GM21786 (cell line): ENCODE data around the gene C2orf80.
"Not testable (repeated sequence)": the region's sequence is repeated elsewhere in the genome, so short reads cannot be mapped to it uniquely, and the experiment has no call there.

Experiments
- ATAC-seq: cut with Tn5 transposase; IDR thresholded peaks from one replicate; pipeline ENCODE4 v1.9.1; 2021; ENCODE audit not compliant: unreplicated experiment

The C2orf80 gene

GRCh38 chr2:208189810-208190503 lies at the start of gene C2orf80:
C2orf80 (minus strand) TSS chr2:208190030; CDS start chr2:208186986, 3,044 bp downstream.
- no peak for ATAC-seq

DNA sequence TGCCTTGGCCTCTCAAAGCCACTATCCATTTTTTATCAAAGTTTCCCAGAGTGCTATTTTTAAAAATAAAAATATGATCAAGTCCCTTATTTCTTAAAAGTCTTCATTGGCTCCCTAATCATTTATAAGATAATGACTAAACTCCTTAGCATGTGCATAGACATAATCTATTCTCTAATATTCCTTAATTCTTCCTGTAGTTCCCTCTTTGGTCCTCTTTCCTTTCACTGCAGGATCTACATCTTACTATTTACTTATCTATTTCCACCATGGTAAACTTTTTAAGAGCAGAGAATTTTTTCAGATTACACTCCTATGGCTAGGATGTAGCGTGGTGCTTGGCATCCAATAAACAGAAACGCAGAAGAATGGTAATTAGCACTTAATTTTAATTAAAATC lies 46.0 kb upstream of the C2orf80 start:
- no peak for ATAC-seq

- ATAC-seq = no peak
These were observed 45.0 kb upstream of the C2orf80 start for GRCh38 chr2:208234786-208235185.

DNA sequence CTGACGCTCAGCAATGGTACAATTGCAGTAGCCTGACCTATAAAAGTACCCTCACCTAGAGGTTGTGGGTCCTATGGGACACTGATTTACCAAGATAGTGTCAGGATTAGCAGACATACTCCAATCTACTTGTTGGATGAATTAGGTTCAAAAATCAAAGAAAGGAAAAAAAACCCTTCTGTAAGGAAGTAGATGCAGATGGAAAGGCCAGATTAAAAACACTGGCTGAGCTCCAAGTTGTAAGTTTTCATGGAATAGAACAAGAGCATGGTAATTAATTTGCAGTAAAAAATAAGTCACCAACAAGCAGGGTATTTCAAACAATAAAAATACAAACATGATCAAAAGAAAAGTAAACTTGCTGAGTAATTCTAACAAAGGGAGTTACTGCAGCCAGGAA lies 38.6 kb upstream of the C2orf80 start:
- ATAC-seq = no peak

GRCh38 chr2:208227581-208228232 lies 37.9 kb upstream of the C2orf80 start:
- ATAC-seq = no peak

GRCh38 chr2:208224802-208225201 lies 35.0 kb upstream of the C2orf80 start:
- ATAC-seq = no peak

- ATAC-seq = no peak
These were observed 32.5 kb upstream of the C2orf80 start for GRCh38 chr2:208222351-208222750.

GRCh38 chr2:208221873-208222272 lies 32.0 kb upstream of the C2orf80 start:
- not testable (repeated sequence) for ATAC-seq

- no peak for ATAC-seq
These were observed 21.0 kb upstream of the C2orf80 start for GRCh38 chr2:208210688-208211451.

GRCh38 chr2:208208335-208209085 lies 18.7 kb upstream of the C2orf80 start:
- ATAC-seq = no peak

GRCh38 chr2:208207769-208208168 lies 17.9 kb upstream of the C2orf80 start:
- ATAC-seq = no peak

- ATAC-seq = no peak
These were observed 14.3 kb upstream of the C2orf80 start for GRCh38 chr2:208204166-208204565.

GRCh38 chr2:208195531-208195930 lies 5.7 kb upstream of the C2orf80 start:
- no peak for ATAC-seq

- no peak for ATAC-seq
These were observed 2.9 kb upstream of the C2orf80 start for GRCh38 chr2:208192611-208193236.

GRCh38 chr2:208189069-208189809 lies 591 bp downstream of the C2orf80 start:
- ATAC-seq = no peak

DNA sequence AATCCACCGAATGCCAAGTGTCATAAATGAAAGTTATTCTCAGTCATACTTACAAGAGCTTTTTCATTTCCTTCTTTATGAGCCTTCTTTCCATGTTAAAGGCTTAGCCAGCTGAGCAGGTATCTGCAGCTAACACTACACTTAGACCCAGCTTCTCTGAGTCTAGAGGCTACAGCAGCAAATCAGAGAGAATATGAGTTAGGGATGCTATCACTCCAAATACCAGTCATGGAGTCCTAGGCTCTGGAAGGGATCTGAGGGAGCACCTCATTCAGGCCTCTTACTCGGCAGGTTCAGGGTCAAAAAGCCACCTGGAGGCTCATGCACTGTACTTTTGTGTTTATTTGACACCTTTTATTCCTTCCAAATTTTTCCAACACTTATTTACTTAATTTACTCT lies 2.9 kb downstream of the C2orf80 start:
- ATAC-seq = no peak

- no peak for ATAC-seq
These were observed 3.4 kb downstream of the C2orf80 start for GRCh38 chr2:208186465-208186864.

DNA sequence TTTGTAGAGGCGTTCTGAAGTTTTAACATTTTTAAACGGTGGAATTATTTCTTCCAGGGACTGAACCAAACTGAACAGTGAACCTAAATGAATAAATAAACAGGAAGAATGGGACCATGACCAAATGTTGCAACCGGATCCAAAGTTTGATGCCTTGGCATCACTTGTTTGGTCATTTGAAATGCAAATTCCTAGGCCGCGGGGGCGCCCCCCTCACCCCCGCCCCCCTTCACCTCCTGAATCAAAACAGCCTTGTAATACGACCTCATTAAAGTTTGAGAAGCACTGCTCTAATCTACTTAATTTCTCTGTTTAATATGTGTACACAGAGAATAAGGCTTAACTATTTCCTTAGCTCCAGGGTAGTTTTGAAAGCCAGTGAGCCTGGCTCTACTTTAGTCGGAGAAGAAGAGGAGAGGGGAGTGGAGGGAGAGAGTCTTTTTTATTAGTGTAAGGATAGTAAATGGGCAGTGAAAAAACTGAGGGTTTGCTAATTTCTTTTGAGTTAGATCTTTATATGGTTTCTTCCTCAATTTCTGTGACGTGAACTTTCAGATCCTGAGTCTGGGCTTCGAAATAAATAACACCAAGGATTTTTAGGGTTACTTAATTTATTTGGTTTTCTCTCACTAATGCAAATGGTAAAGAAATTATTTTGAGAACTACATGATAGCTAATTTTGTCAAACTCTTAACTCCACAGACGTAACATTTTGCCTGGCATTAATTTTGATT lies 5.7 kb downstream of the C2orf80 start:
- ATAC-seq = no peak

GRCh38 chr2:208183526-208183925 lies 6.3 kb downstream of the C2orf80 start:
- ATAC-seq = no peak
